HCT116 (cell line): ENCODE data around the gene MLC1. TPM values are rescaled to one million over a fixed set of nuclear protein-coding genes. Genes with fewer than 3 reads are reported as not detected.

Experiments
- ATAC-seq: fragments of 200-7000 bp; cut with Tn5 transposase; 2 replicates; pipeline ENCODE4 v1.9.1; 2020; ENCODE audit warnings: mild to moderate bottlenecking, moderate library complexity
- BruUV-seq: library from RNA; stranded (reverse); fragments of 400-500 nt; replicated peaks from 2 replicates; lab custom pipeline; 2021; lab: Mats Ljungman, UMichigan
- CTCF ChIA-PET: fragments of 300-600 bp; sonication (Branson Sonifier 250); formaldehyde crosslinking; loops from one replicate; lab custom pipeline; 2021; ENCODE audit warnings: antibody characterized with exemption; lab: Charles Lee
- POLR2A ChIA-PET: fragments of 300-600, 350-600 bp; sonication (Branson Sonifier 250); formaldehyde crosslinking; loops from one replicate; lab custom pipeline; 2021; ENCODE audit warnings: antibody characterized with exemption; lab: Charles Lee
- RAD21 ChIA-PET, 2 experiments: fragments of 300-600 bp; sonication (Branson Sonifier 250); formaldehyde crosslinking; loops; one replicate each; lab custom pipeline; 2023; ENCODE audit warnings: low total read pairs in 2 of 2; ENCODE audit not compliant: uncharacterized antibody in 2 of 2, unreplicated experiment in 2 of 2, low non-redundant PET in 1 of 2; lab: Charles Lee
- DNase-seq: peaks from one replicate; pipeline ENCODE4 v3.0.0-alpha.2; 2010; ENCODE audit warnings: low read depth, low spot score
- H2AFZ ChIP-seq: fragments of 200-600 bp; shearing (Covaris generic), sonication (generic); 2 replicates; pipeline ENCODE4 v1.6.1; 2017; ENCODE audit warnings: low read depth, mixed run types, mixed read lengths, antibody characterized with exemption, low read length; ENCODE audit not compliant: poor library complexity, severe bottlenecking
- H3K27ac ChIP-seq: 2 replicates; pipeline ENCODE4 v1.5.1; 2012; ENCODE audit warnings: low read depth, low read length
- H3K27me3 ChIP-seq: fragments of 200-600 bp; sonication (generic); 2 replicates; pipeline ENCODE4 v1.6.1; 2016; ENCODE audit warnings: mixed run types, low read length, mixed read lengths; ENCODE audit not compliant: insufficient read depth
- H3K36me3 ChIP-seq, 2 experiments: fragments of 200-500 bp in 1 of 2; fragments of 200-600 bp in 1 of 2; sonication (Bioruptor generic) in 1 of 2; sonication (generic) in 1 of 2; 2 replicates each; pipeline versions ENCODE4 v1.5.1 to v1.6.1; 2014 to 2016; ENCODE audit warnings: low read length in 2 of 2, inconsistent platforms in 1 of 2, mixed read lengths in 1 of 2, mixed run types in 1 of 2; ENCODE audit not compliant: insufficient read depth in 2 of 2, control insufficient read depth in 1 of 2
- H3K4me1 ChIP-seq, 2 experiments: fragments of 200-600 bp in 1 of 2; sonication (generic) in 1 of 2; 2 replicates each; pipeline versions ENCODE4 v1.5.1 to v1.6.1; 2012 to 2017; ENCODE audit warnings: low read length in 2 of 2, inconsistent platforms in 1 of 2, mild to moderate bottlenecking in 1 of 2, mixed read lengths in 1 of 2, mixed run types in 1 of 2, moderate library complexity in 1 of 2; ENCODE audit not compliant: insufficient read depth in 2 of 2, control insufficient read depth in 1 of 2
- H3K4me2 ChIP-seq: fragments of 200-600 bp; sonication (generic); 2 replicates; pipeline ENCODE4 v1.6.1; 2017; ENCODE audit warnings: mixed run types, low read length, mixed read lengths
- H3K4me3 ChIP-seq, 2 experiments: fragments of 200-600 bp in 1 of 2; sonication (generic) in 1 of 2; replicated peaks in 1 of 2; 2 replicates each; pipeline ENCODE4 v1.5.1; 2011 to 2016; ENCODE audit warnings: low read length in 2 of 2, control low read depth in 1 of 2, low read depth in 1 of 2, mild to moderate bottlenecking in 1 of 2, mixed read lengths in 1 of 2, mixed run types in 1 of 2
- H3K79me2 ChIP-seq: fragments of 200-600 bp; sonication (generic); 2 replicates; pipeline ENCODE4 v1.6.1; 2017; ENCODE audit warnings: mild to moderate bottlenecking, mixed run types, low read length, moderate library complexity, mixed read lengths; ENCODE audit not compliant: insufficient read depth
- H3K9ac ChIP-seq: fragments of 200-600 bp; sonication (generic); 2 replicates; pipeline ENCODE4 v1.6.1; 2016; ENCODE audit warnings: low read length, mixed read lengths
- H3K9me2 ChIP-seq: fragments of 200-600 bp; sonication (generic), shearing (Covaris generic); 2 replicates; pipeline ENCODE4 v1.6.1; 2017; ENCODE audit warnings: mixed run types, mild to moderate bottlenecking, moderate library complexity; ENCODE audit not compliant: insufficient read depth
- H3K9me3 ChIP-seq, 2 experiments: fragments of 200-500 bp in 1 of 2; fragments of 200-600 bp in 1 of 2; sonication (Bioruptor generic) in 1 of 2; sonication (generic) in 1 of 2; 2 replicates each; pipeline ENCODE4 v1.6.1; 2014 to 2017; ENCODE audit warnings: low read length in 2 of 2, mixed read lengths in 2 of 2, inconsistent platforms in 1 of 2, low read depth in 1 of 2, mild to moderate bottlenecking in 1 of 2, mixed run types in 1 of 2, moderate library complexity in 1 of 2; ENCODE audit not compliant: control insufficient read depth in 1 of 2, insufficient read depth in 1 of 2
- H4K20me1 ChIP-seq: fragments of 200-600 bp; sonication (generic), shearing (Covaris generic); 2 replicates; pipeline ENCODE4 v1.6.1; 2017; ENCODE audit warnings: mixed run types, mild to moderate bottlenecking, moderate library complexity; ENCODE audit not compliant: insufficient read depth
- ATF3 ChIP-seq: IDR thresholded peaks from 2 replicates; pipeline ENCODE4 v1.6.1; 2012
- EGR1 ChIP-seq: IDR thresholded peaks from 2 replicates; pipeline ENCODE4 v1.6.1; 2012; ENCODE audit warnings: low read depth
- ELF1 ChIP-seq: IDR thresholded peaks from 2 replicates; pipeline ENCODE4 v1.6.1; 2012; ENCODE audit warnings: low read depth, borderline replicate concordance
- EZH2 ChIP-seq: fragments of 200-600 bp; sonication (generic); IDR thresholded peaks from 2 replicates; pipeline ENCODE4 v1.6.1; 2017; ENCODE audit warnings: antibody characterized with exemption, mixed run types
- EZH2phosphoT487 ChIP-seq: fragments of 200-600 bp; IDR thresholded peaks from 2 replicates; pipeline ENCODE4 v1.6.1; 2018; ENCODE audit warnings: antibody characterized with exemption, borderline replicate concordance
- FOSL1 ChIP-seq: IDR thresholded peaks from 2 replicates; pipeline ENCODE4 v1.6.1; 2012; ENCODE audit warnings: low read depth
- JUND ChIP-seq: IDR thresholded peaks from 2 replicates; pipeline ENCODE4 v1.6.1; 2012
- POLR2A ChIP-seq: IDR thresholded peaks from 2 replicates; pipeline ENCODE4 v1.7.0; 2011; ENCODE audit warnings: borderline replicate concordance; ENCODE audit not compliant: insufficient read depth, insufficient read length; ENCODE audit errors: extremely low read depth
- POLR2AphosphoS5 ChIP-seq: IDR thresholded peaks from 2 replicates; pipeline ENCODE4 v1.6.1; 2011; ENCODE audit warnings: mild to moderate bottlenecking, low read depth, low read length, moderate library complexity
- REST ChIP-seq: IDR thresholded peaks from 2 replicates; pipeline ENCODE4 v1.6.1; 2012; ENCODE audit warnings: low read depth
- SIN3A ChIP-seq: IDR thresholded peaks from 2 replicates; pipeline ENCODE4 v1.6.1; 2012; ENCODE audit warnings: low read depth
- SP1 ChIP-seq: IDR thresholded peaks from 2 replicates; pipeline ENCODE4 v1.6.1; 2012; ENCODE audit warnings: low read depth
- TCF7L2 ChIP-seq: IDR thresholded peaks from 2 replicates; pipeline ENCODE4 v1.7.0; 2011; ENCODE audit warnings: borderline replicate concordance, inconsistent platforms; ENCODE audit not compliant: insufficient read depth, insufficient read length; ENCODE audit errors: extremely low read depth
- YY1 ChIP-seq: IDR thresholded peaks from 2 replicates; pipeline ENCODE4 v1.6.1; 2011; ENCODE audit warnings: low read length, low read depth, moderate library complexity, mild to moderate bottlenecking; ENCODE audit not compliant: insufficient replicate concordance; ENCODE audit errors: extremely low read depth
- ZFX ChIP-seq: fragments of 450-650 bp; IDR thresholded peaks from 2 replicates; pipeline ENCODE4 v1.6.1; 2017
- ZNF274 ChIP-seq: fragments of 200-500 bp; sonication (Bioruptor generic); IDR thresholded peaks from 2 replicates; pipeline ENCODE4 v1.6.1; 2014; ENCODE audit warnings: mild to moderate bottlenecking, low read depth, low read length, inconsistent platforms
- intact Hi-C: fragments of 100-400 bp; cut with micrococcal nuclease; formaldehyde crosslinking; loops from 2 replicates; pipeline ENCODE4 v1.10.0; 2022
- total RNA-seq: library from RNA; stranded (reverse); gene quantifications from one replicate; pipeline ENCODE4 v1.2.1, GENCODE V29; 2021; ENCODE audit not compliant: unreplicated experiment
- TF ChIP-seq, protein P1 (sequence below): IDR thresholded peaks from 2 replicates; pipeline ENCODE4 v1.6.1; 2012

MLC1 gene
- total RNA-seq, 1 experiment from 2014 or later, result not detected

DNA sequence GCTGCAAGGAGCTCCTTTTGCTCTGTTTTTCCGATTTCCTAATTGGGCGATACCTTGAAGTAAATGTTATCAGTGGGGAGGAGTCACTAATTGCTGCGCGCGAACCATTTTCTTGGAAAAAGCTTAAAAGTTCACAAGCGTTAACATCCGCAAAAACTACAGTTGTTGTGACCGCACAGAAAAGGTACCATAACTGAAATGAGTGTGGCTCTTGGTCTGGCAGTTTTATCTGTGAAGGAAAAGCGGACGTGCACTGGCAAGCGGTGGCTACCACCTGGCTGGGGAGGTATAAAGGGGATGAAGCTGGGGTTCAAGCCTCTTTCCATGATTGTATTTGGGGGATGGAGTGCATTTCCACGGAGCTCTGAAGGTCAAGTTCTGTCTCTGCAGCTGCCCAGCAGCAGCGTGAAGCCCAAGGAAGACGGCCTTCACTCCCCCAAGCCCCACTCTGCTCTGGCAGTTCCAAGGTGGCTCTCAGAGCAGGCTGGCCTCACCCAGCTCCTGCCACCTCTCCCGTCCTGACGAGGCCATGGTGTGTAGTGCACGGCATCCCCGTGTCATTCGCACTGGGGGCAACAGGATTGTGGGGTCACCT is 32.0 kb upstream of the MLC1 start:
- intact Hi-C loops, result no loop called here
- TF ChIP-seq YY1 (no peak), ZNF274 (no peak), ELF1 (no peak), EZH2 (no peak), EZH2phosphoT487 (no peak), ATF3 (no peak), POLR2AphosphoS5 (no peak), ZFX (no peak), SP1 (no peak)
- TF ChIP-seq, protein P1, sequence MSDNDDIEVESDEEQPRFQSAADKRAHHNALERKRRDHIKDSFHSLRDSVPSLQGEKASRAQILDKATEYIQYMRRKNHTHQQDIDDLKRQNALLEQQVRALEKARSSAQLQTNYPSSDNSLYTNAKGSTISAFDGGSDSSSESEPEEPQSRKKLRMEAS, result no peak
- Histone ChIP-seq H3K27me3 (no peaks in the 10 kb centered on the region), H3K36me3 (no peaks in the 10 kb centered on the region), H3K4me1 (peaks cover 2 to 7% of the 10 kb centered on the region in 2 experiments; a peak in 1 of 4 replicates), H3K4me2 (no peak overlapping the region), H3K9me3 (no peaks in the 10 kb centered on the region), H4K20me1 (no peaks in the 10 kb centered on the region), H2AFZ (no peak overlapping the region), H3K9me2 (no peaks in the 10 kb centered on the region), H3K79me2 (no peaks in the 10 kb centered on the region), H3K9ac (no peak overlapping the region), H3K27ac (no peak overlapping the region), H3K4me3 (no peak overlapping the region)
- BruUV-seq, result no TSS peak
- ATAC-seq (no peak), DNase-seq (no peak)
- CTCF ChIA-PET, result no interaction called here
- RAD21 ChIA-PET, result no interaction called here
- POLR2A ChIA-PET, result no interaction called here

DNA sequence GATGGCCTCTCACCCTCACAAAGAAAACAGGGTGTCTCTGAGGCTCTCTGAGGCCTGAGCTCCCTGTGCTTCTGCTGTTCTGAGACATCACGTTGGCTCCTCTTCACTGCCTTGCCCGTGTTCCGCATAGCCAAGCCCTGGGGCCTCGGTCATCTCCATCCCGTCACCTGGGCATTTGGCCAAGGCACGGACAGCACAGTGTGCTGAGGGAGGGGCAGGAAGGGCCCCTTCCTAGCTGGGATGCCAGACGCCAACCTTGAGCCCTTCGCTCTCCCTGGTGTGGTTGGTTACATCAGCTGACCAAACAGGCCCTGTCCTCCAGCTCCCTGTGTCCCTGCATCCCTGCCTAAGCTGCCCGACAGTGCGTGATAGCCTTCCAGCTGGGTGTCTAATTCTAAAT is 30.5 kb upstream of the MLC1 start:
- RAD21 ChIA-PET, result no interaction called here
- POLR2A ChIA-PET, result no interaction called here
- ATAC-seq, result no peak
- no peaks in the 10 kb centered on the region for H4K20me1 ChIP-seq
- no peak overlapping the region for H3K27ac ChIP-seq
- no peaks in the 10 kb centered on the region for H3K27me3 ChIP-seq
- intact Hi-C loops, result no loop called here
- DNase-seq, result no peak
- H3K9me2 ChIP-seq, result no peaks in the 10 kb centered on the region
- H3K9ac ChIP-seq, result no peak overlapping the region
- CTCF ChIA-PET, result no interaction called here
- no TSS peak for BruUV-seq
- H3K9me3 ChIP-seq, result no peaks in the 10 kb centered on the region
- H3K79me2 ChIP-seq, result no peaks in the 10 kb centered on the region
- no peak overlapping the region for H3K4me2 ChIP-seq
- H3K4me1 ChIP-seq, result peaks cover 2 to 7% of the 10 kb centered on the region in 2 experiments; a peak in 1 of 4 replicates
- no peaks in the 10 kb centered on the region for H3K36me3 ChIP-seq
- TF ChIP-seq ZFX (no peak), SIN3A (no peak), TCF7L2 (no peak), EGR1 (no peak), SP1 (no peak), JUND (no peak), EZH2 (no peak), ZNF274 (no peak), REST (no peak), POLR2A (no peak), FOSL1 (no peak), EZH2phosphoT487 (no peak), ELF1 (no peak), YY1 (no peak)
- TF ChIP-seq, protein P1, result no peak
- H3K4me3 ChIP-seq, result no peak overlapping the region
- H2AFZ ChIP-seq, result no peak overlapping the region
